ENCODE measurements around the gene RAB22A. TPM values are rescaled to one million over a fixed set of nuclear protein-coding genes. Genes with fewer than 3 reads are reported as not detected.

Gene RAB22A
- total RNA-seq, 2 donors from 2014 or later: 17.5 to 22.0 TPM

GRCh38 chr20:58416057-58416456 is 106.5 kb downstream of the RAB22A start:
- DNase-seq: no peak
- Histone ChIP-seq H3K4me1 (no peaks in the 10 kb centered on the region), H3K36me3 (no peaks in the 10 kb centered on the region), H3K27ac (no peak overlapping the region), H3K27me3 (no peaks in the 10 kb centered on the region), H3K9ac (ENCODE audit: low read depth in 2 of 2, low read length in 2 of 2) (no peak overlapping the region), H3K9me3 (no peaks in the 10 kb centered on the region), H3K4me3 (no peak overlapping the region)
- TF ChIP-seq CTCF (IDR thresholded peaks at IDR 0.05): no peak
- intact Hi-C loops (cut with DNase I): no loop called here

- intact Hi-C loops (cut with DNase I): no loop called here
- H3K4me3 ChIP-seq: no peak overlapping the region
- no peak overlapping the region for H3K9ac ChIP-seq (ENCODE audit: low read depth in 2 of 2, low read length in 2 of 2)
- no peaks in the 10 kb centered on the region for H3K27me3 ChIP-seq
- peak overlapping the region; percentile 21 for H3K27ac ChIP-seq
- TF ChIP-seq CTCF (IDR thresholded peaks at IDR 0.05): no peak
- H3K4me1 ChIP-seq: no peaks in the 10 kb centered on the region
- DNase-seq: no peak
- H3K36me3 ChIP-seq: no peaks in the 10 kb centered on the region
- no peaks in the 10 kb centered on the region for H3K9me3 ChIP-seq
Observed at GRCh38 chr20:58416835-58417234, 107.3 kb downstream of the RAB22A start.

Other genes starting within 250 kb of the RAB22A start
- not detected for gene ANKRD60, start 81.1 kb upstream of the RAB22A start, total RNA-seq
- gene VAPB, start 79.5 kb downstream of the RAB22A start, total RNA-seq: 10 to 100 TPM; 57.4 to 63.5 TPM
- gene APCDD1L, start 205.7 kb downstream of the RAB22A start, total RNA-seq: 1 to 10 TPM in 1 of 2 donors, under 1 TPM in 1; 0.32 to 1.0 TPM